SK-N-SH (cell line): ENCODE measurements around the gene TSPAN14.

Experiments used
- CTCF ChIP-seq: fragments of 200-600 bp; sonication (generic); IDR thresholded peaks from 2 replicates; pipeline ENCODE4 v1.6.1; 2017; ENCODE audit warnings: antibody characterized with exemption, mild to moderate bottlenecking, moderate library complexity
- EP300 ChIP-seq, 2 experiments: IDR thresholded peaks; 2 replicates each; pipeline versions ENCODE4 v1.4.0 to v1.6.1; 2012; ENCODE audit warnings: borderline replicate concordance in 1 of 2, low read depth in 1 of 2, low read length in 1 of 2
- MAX ChIP-seq: IDR thresholded peaks from 2 replicates; pipeline ENCODE4 v1.4.0; 2012; ENCODE audit warnings: low read depth
- PBX3 ChIP-seq: IDR thresholded peaks from 2 replicates; pipeline ENCODE4; 2012
- SIN3A ChIP-seq: IDR thresholded peaks from 2 replicates; pipeline ENCODE4 v1.6.1; 2012; ENCODE audit warnings: low read depth, mild to moderate bottlenecking, low read length, moderate library complexity, borderline replicate concordance
- SMC3 ChIP-seq: IDR thresholded peaks from 2 replicates; pipeline ENCODE4 v1.6.1; 2012; ENCODE audit warnings: low read depth, low read length, improper control_type of control experiment
- TAF1 ChIP-seq: IDR thresholded peaks from 2 replicates; pipeline ENCODE4 v1.6.1; 2012; ENCODE audit warnings: low read depth, mild to moderate bottlenecking, low read length, moderate library complexity, borderline replicate concordance
- TCF12 ChIP-seq: IDR thresholded peaks from 2 replicates; pipeline ENCODE4 v1.4.0; 2012
- USF1 ChIP-seq: IDR thresholded peaks from 2 replicates; pipeline ENCODE4 v1.4.0; 2012; ENCODE audit warnings: low read depth, borderline replicate concordance
- YY1 ChIP-seq: IDR thresholded peaks from 2 replicates; pipeline ENCODE4 v1.4.0; 2012; ENCODE audit warnings: low read depth, mild to moderate bottlenecking

- TF ChIP-seq YY1 (no peak), CTCF (no peak), USF1 (no peak), TCF12 (no peak), MAX (no peak), SMC3 (no peak), EP300 (IDR thresholded peaks at IDR 0.05; ENCODE audit: borderline replicate concordance in 1 of 2, low read depth in 1 of 2, low read length in 1 of 2) (no peak), TAF1 (no peak), PBX3 (no peak), SIN3A (no peak)
Measured at GRCh38 chr10:80466724-80467326, 12.7 kb downstream of the TSPAN14 start.
